ENCODE measurements around the gene FIG4. TPM values are rescaled to one million over a fixed set of nuclear protein-coding genes. Genes with fewer than 3 reads are reported as not detected.

FIG4 gene
- total RNA-seq, 1 experiment from 2014 or later = 23.1 TPM

DNA sequence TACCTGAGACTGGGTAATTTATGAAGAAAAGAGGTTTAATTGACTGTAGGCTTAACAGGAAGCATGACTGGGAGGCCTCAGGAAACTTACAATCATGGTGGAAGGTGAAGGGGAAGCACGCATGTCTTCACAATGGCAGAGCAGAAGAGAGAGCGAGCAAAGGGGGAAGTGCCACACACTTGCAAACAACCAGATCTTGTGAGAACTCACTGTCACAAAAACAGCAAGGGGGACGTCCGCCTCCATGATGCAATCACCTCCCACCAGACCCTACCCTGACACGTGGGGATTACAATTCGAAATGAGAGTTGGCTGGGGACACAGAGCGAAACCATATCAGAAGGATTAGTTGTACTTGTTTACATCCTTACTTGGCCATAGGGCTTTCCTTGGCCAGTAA, 49.7 kb downstream of the FIG4 start:
- Histone ChIP-seq H2BK15ac (ENCODE audit: low read depth, low read length) (no peak overlapping the region), H2BK12ac (ENCODE audit: insufficient read length, low read depth, low read length) (no peak overlapping the region), H2BK20ac (ENCODE audit: low read depth, low read length, poor library complexity, severe bottlenecking) (no peak overlapping the region), H3K4ac (ENCODE audit: low read depth, low read length) (no peak overlapping the region), H3K4me1 (ENCODE audit: insufficient read depth, low read length) (peaks cover 7% of the 10 kb centered on the region; the same call in 1 of the 2 replicates), H2AK5ac (ENCODE audit: insufficient read length, low read length) (no peak overlapping the region), H3T11ph (ENCODE audit: low read length) (no peak overlapping the region), H3K56ac (ENCODE audit: insufficient read length, low read depth, low read length) (no peak overlapping the region), H4K5ac (ENCODE audit: insufficient read length, low read depth, low read length) (no peak overlapping the region), H3K79me2 (ENCODE audit: insufficient read depth, low read length) (no peaks in the 10 kb centered on the region), H3K23me2 (ENCODE audit: insufficient read length, low read depth, low read length, poor library complexity, severe bottlenecking) (no peaks in the 10 kb centered on the region), H4K20me1 (ENCODE audit: control insufficient read depth, insufficient read depth, insufficient read length) (no peaks in the 10 kb centered on the region), H3K4me2 (ENCODE audit: insufficient read depth, insufficient read length, low read length) (no peak overlapping the region), H3K14ac (ENCODE audit: insufficient read depth, low read length) (no peak overlapping the region), H3K23ac (ENCODE audit: insufficient read length, low read depth, low read length) (no peak overlapping the region), H2BK5ac (ENCODE audit: insufficient read length, low read length) (no peak overlapping the region), H3K27ac (ENCODE audit: insufficient read length, low read depth, low read length) (no peak overlapping the region), H3K27me3 (ENCODE audit: insufficient read depth, low read length) (no peaks in the 10 kb centered on the region), H4K8ac (replicated peaks; ENCODE audit: insufficient read length, low read depth, low read length) (no peak overlapping the region), H3K18ac (ENCODE audit: insufficient read length, low read depth, low read length) (no peak overlapping the region), H3K9ac (ENCODE audit: extremely low read depth, insufficient read length, low read length) (no peak overlapping the region), H2BK120ac (ENCODE audit: low read depth, low read length, poor library complexity, severe bottlenecking) (no peak overlapping the region), H4K91ac (ENCODE audit: insufficient read length, low read depth, low read length) (no peak overlapping the region), H3K79me1 (ENCODE audit: insufficient read depth, low read depth, low read length, poor library complexity, severe bottlenecking) (no peaks in the 10 kb centered on the region), H2AFZ (ENCODE audit: low read length) (no peak overlapping the region), H3K9me3 (ENCODE audit: control insufficient read depth, low read depth, low read length) (no peaks in the 10 kb centered on the region)
- Mint-ChIP-seq H3K27ac (peak overlapping the region in 2 of 3 experiments; percentile 3 to 27; a peak in 3 of 7 replicates), H3K4me1 (peaks cover 25 to 33% of the 10 kb centered on the region in 2 experiments), H3K36me3 (ENCODE audit: insufficient read depth in 1 of 3, low read depth in 3 of 3) (peaks cover 10 to 25% (median 24%) of the 10 kb centered on the region in 3 experiments), H3K9me3 (no peaks in the 10 kb centered on the region; a peak in 1 of 5 replicates), H3K4me3 (no peak overlapping the region), H3K27me3 (ENCODE audit: low read depth) (no peaks in the 10 kb centered on the region)
- no CpG with 5 or more reads among the region's 7 CpGs for WGBS (ENCODE audit: extremely low coverage, insufficient read length, low lambda C conversion rate)
- TF ChIP-seq, protein P1, sequence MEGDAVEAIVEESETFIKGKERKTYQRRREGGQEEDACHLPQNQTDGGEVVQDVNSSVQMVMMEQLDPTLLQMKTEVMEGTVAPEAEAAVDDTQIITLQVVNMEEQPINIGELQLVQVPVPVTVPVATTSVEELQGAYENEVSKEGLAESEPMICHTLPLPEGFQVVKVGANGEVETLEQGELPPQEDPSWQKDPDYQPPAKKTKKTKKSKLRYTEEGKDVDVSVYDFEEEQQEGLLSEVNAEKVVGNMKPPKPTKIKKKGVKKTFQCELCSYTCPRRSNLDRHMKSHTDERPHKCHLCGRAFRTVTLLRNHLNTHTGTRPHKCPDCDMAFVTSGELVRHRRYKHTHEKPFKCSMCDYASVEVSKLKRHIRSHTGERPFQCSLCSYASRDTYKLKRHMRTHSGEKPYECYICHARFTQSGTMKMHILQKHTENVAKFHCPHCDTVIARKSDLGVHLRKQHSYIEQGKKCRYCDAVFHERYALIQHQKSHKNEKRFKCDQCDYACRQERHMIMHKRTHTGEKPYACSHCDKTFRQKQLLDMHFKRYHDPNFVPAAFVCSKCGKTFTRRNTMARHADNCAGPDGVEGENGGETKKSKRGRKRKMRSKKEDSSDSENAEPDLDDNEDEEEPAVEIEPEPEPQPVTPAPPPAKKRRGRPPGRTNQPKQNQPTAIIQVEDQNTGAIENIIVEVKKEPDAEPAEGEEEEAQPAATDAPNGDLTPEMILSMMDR (conservative IDR thresholded peaks at IDR 0.05) = no peak
- DNase-seq = no peak
